ENCODE data around the gene NGEF.

NGEF gene

DNA sequence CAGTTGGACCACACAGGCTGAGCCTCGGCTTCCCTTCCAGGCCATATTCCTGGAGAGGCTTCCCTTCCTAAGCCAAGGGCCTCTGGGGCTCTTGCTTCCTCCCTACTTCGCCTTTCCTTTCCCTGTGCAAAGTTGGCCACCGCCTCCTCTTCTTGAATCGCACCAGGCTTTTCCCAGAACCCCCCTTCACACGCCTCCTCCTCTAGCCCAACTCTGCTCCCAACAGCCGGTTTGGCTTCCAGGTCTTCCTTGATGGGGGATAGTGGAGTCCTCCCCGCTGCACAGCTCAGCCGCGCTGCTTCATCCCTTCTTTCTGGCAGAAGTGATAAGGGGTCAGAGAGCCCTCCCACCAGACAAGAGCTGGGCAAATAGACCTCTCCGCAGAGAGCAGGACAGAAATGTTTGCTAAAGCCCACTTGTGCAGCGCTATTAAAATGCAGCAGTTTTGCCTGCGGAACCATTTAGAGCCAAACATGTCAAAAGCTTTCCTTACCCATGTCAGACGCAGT lies 86.6 kb downstream of the NGEF start:
- no peak overlapping the region for H3K4me3 ChIP-seq (ENCODE audit: low read depth, low read length)
- TF ChIP-seq, protein P1, sequence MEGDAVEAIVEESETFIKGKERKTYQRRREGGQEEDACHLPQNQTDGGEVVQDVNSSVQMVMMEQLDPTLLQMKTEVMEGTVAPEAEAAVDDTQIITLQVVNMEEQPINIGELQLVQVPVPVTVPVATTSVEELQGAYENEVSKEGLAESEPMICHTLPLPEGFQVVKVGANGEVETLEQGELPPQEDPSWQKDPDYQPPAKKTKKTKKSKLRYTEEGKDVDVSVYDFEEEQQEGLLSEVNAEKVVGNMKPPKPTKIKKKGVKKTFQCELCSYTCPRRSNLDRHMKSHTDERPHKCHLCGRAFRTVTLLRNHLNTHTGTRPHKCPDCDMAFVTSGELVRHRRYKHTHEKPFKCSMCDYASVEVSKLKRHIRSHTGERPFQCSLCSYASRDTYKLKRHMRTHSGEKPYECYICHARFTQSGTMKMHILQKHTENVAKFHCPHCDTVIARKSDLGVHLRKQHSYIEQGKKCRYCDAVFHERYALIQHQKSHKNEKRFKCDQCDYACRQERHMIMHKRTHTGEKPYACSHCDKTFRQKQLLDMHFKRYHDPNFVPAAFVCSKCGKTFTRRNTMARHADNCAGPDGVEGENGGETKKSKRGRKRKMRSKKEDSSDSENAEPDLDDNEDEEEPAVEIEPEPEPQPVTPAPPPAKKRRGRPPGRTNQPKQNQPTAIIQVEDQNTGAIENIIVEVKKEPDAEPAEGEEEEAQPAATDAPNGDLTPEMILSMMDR (IDR thresholded peaks at IDR 0.05; ENCODE audit: low read depth, low read length, missing control alignments) = no peak
- DNase-seq (ENCODE audit: low read depth) = no peak

GRCh38 chr2:232925821-232926156 lies 87.3 kb downstream of the NGEF start:
- TF ChIP-seq, protein P1 (IDR thresholded peaks at IDR 0.05; ENCODE audit: low read depth, low read length, missing control alignments) = no peak
- no peak for DNase-seq (ENCODE audit: low read depth)
- no peak overlapping the region for H3K4me3 ChIP-seq (ENCODE audit: low read depth, low read length)

DNA sequence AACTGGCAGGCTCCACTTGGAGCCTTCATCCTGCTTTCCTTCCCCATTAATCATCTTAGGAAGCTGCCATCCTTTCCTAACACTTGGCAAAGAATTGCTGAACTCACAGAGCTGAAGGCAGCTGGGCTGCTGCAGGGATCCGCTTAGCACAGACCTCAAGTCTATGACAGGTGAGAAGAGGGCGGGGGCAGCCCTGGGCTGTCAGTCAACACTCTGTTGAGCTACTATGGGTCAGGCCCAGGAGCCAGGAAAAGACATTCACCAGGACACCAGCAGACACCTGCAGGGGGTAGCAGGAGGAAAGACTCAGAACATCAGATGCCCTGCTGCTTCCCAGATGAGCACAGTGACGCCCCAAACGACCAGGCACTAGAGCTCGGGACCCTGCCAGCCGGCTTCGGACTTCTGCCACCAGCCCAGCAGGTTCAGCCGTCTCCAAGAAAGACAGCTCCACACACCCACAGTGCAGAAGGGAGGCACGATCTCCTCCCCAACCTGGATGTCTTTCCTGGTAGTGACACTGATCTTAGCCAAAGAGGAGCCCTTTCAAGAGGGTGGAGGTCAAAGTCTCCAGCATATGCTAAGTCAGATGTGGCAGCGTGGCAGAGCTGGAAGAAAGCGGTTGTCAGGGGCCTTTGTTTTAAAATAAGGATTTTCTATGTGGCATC lies 87.8 kb downstream of the NGEF start:
- H3K4me3 ChIP-seq (ENCODE audit: low read depth, low read length) = no peak overlapping the region
- TF ChIP-seq, protein P1 (IDR thresholded peaks at IDR 0.05; ENCODE audit: low read depth, low read length, missing control alignments) = no peak
- no peak for DNase-seq (ENCODE audit: low read depth)

- H3K4me3 ChIP-seq (ENCODE audit: low read depth, low read length) = no peak overlapping the region
- no peak for DNase-seq (ENCODE audit: low read depth)
- TF ChIP-seq, protein P1 (IDR thresholded peaks at IDR 0.05; ENCODE audit: low read depth, low read length, missing control alignments) = no peak
Measured at GRCh38 chr2:232924433-232924832, 88.6 kb downstream of the NGEF start.

DNA sequence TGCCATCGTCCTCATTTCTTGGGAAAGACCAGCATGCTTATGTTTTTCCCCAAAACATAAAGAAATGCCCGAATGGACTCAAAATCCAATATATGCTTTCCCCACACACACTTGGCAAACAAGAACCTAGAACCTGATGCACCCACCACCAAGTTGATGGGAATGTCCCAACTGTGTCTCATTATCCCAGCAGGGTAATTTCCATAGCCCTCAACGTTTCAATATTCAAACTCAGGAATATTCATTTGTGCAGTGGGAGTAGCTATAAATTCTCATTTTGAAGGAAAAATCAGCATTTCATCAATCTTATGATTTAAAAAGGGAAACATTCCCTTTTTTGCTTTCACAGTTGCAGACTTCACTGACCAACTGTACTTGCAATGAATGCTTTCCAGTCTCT lies 92.3 kb downstream of the NGEF start:
- TF ChIP-seq, protein P1 (IDR thresholded peaks at IDR 0.05; ENCODE audit: low read depth, low read length, missing control alignments) = no peak
- no peak for DNase-seq (ENCODE audit: low read depth)

DNA sequence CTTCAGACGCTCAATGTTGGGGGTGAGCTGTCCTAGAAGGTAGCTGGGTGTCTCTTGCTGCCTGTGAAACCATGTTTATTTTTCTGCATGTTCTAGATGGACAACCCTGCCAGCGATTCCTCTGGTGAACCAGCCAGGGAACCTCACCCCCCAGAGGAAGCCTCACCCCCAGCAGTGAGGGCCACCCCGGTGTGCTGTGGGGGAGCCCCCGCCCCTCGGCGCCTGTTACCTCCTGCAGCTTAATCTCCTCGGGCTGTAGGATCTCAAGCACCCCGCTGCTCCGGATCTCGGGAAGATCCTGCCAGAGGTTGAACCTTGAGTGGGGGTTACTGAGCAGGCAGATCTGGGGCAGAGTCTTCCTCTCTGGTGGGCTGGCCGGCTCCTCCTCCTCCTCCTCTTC lies 93.0 kb downstream of the NGEF start:
- no peak overlapping the region for H3K4me3 ChIP-seq (ENCODE audit: low read depth, low read length)
- no peak for DNase-seq (ENCODE audit: low read depth)
- TF ChIP-seq, protein P1 (IDR thresholded peaks at IDR 0.05; ENCODE audit: low read depth, low read length, missing control alignments) = no peak

More for the DNA sequence above, 92.3 kb downstream of the NGEF start:
- H3K4me3 ChIP-seq (ENCODE audit: low read depth, low read length) = no peak overlapping the region

DNA sequence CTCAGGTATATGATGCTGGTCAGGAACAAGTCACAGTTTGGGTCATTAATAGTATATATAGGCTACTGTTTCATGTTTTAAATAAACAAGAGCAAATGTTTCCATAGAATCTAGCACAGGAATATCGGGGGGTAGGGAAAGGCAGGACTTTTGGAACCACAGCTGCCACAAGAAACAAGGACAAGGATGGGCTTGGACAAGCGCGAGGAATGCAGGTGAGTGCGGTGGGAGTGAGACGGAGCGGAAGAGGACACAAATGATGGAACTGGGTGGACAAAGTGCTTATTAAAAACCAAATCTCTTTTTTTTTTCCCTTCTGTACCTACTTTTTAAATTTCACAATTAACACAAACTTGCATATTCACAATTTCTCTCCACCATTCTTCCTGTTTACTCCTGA lies 93.9 kb downstream of the NGEF start:
- no peak for DNase-seq (ENCODE audit: low read depth)
- H3K4me3 ChIP-seq (ENCODE audit: low read depth, low read length) = no peak overlapping the region
- TF ChIP-seq, protein P1 (IDR thresholded peaks at IDR 0.05; ENCODE audit: low read depth, low read length, missing control alignments) = no peak
